ENCODE measurements around the gene KHDRBS2. TPM values are rescaled to one million over a fixed set of nuclear protein-coding genes. Genes with fewer than 3 reads are reported as not detected.

The KHDRBS2 gene
- total RNA-seq, 2 experiments from 2014 or later: not detected

DNA sequence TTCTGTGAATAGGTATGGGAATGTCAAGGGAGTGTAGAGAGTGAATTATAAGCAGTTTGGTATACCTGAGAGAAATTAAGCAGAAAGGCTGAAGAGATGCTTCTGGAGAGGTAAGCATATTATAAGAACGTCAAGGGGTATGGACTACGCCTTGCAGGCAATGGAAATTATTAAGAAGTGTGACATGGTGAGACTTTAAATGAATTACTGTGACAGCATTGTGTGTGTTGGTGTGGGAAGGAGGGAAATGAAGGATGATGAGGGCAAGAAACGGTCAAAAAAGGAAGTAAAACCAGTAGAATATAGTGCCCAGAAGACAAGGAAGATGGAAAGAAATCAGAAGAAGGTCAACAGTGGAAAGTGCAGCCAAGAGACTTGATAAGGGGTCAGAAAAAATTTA is 5.9 kb downstream of the KHDRBS2 start:
- no peak overlapping the region for H3K27ac Mint-ChIP-seq
- no peaks in the 10 kb centered on the region for H3K36me3 Mint-ChIP-seq (ENCODE audit: low read depth)
- no peaks in the 10 kb centered on the region for H3K9me3 Mint-ChIP-seq
- no peaks in the 10 kb centered on the region for H3K27me3 ChIP-seq (ENCODE audit: control insufficient read depth in 1 of 2, insufficient read depth in 2 of 2, low read length in 2 of 2)
- intact Hi-C loops (cut with DNase I, micrococcal nuclease): no loop called here
- DNase-seq: no peak
- TF ChIP-seq, protein P1, sequence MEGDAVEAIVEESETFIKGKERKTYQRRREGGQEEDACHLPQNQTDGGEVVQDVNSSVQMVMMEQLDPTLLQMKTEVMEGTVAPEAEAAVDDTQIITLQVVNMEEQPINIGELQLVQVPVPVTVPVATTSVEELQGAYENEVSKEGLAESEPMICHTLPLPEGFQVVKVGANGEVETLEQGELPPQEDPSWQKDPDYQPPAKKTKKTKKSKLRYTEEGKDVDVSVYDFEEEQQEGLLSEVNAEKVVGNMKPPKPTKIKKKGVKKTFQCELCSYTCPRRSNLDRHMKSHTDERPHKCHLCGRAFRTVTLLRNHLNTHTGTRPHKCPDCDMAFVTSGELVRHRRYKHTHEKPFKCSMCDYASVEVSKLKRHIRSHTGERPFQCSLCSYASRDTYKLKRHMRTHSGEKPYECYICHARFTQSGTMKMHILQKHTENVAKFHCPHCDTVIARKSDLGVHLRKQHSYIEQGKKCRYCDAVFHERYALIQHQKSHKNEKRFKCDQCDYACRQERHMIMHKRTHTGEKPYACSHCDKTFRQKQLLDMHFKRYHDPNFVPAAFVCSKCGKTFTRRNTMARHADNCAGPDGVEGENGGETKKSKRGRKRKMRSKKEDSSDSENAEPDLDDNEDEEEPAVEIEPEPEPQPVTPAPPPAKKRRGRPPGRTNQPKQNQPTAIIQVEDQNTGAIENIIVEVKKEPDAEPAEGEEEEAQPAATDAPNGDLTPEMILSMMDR (IDR thresholded peaks at IDR 0.05): no peak
- H3K27me3 Mint-ChIP-seq: peaks cover 6% of the 10 kb centered on the region
- POLR2A ChIA-PET: no interaction called here
- no peaks in the 10 kb centered on the region for H3K36me3 ChIP-seq (ENCODE audit: insufficient read depth, low read length)
- no peaks in the 10 kb centered on the region for H3K4me1 Mint-ChIP-seq (ENCODE audit: low read depth)
- no peak overlapping the region for H3K4me3 ChIP-seq (ENCODE audit: low read length)
- no peak overlapping the region for H3K27ac ChIP-seq (ENCODE audit: low read depth in 1 of 2, low read length in 2 of 2)
- H3K4me3 Mint-ChIP-seq: no peak overlapping the region
- ATAC-seq (ENCODE audit: poor library complexity): no peak
- no peaks in the 10 kb centered on the region for H3K4me1 ChIP-seq (ENCODE audit: insufficient read depth, low read length)
- CTCF ChIA-PET: no interaction called here
- H3K9me3 ChIP-seq (ENCODE audit: control insufficient read depth in 1 of 2, insufficient read depth in 1 of 2, low read length in 2 of 2): no peaks in the 10 kb centered on the region

DNA sequence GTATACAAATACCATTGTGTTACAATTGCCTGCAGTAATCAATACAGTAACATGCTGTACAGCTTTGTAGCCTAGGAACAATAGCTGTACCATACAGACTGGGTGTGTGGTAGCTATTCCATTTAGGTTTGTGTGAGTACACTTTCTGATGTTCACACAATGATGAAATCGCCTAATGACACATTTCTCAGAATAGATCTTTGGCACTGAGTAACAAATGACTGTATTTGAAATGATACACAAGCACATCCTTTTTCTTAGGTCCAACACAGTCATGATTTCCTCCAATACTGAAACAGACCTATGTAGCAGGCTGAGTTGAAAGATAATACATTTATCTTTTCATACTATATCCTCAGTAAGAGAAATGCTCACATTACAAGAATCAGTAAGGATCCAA is 13.9 kb downstream of the KHDRBS2 start:
- Histone ChIP-seq H3K9me3 (ENCODE audit: control insufficient read depth in 1 of 2, insufficient read depth in 1 of 2, low read length in 2 of 2) (peaks cover 0 to 6% of the 10 kb centered on the region in 2 experiments), H3K4me1 (ENCODE audit: insufficient read depth, low read length) (no peaks in the 10 kb centered on the region), H3K27me3 (ENCODE audit: control insufficient read depth in 1 of 2, insufficient read depth in 2 of 2, low read length in 2 of 2) (no peaks in the 10 kb centered on the region), H3K4me3 (ENCODE audit: low read length) (no peak overlapping the region), H3K27ac (ENCODE audit: low read depth in 1 of 2, low read length in 2 of 2) (no peak overlapping the region), H3K36me3 (ENCODE audit: insufficient read depth, low read length) (no peaks in the 10 kb centered on the region)
- Mint-ChIP-seq H3K9me3 (no peaks in the 10 kb centered on the region), H3K27me3 (no peaks in the 10 kb centered on the region), H3K4me3 (no peak overlapping the region), H3K36me3 (ENCODE audit: low read depth) (no peaks in the 10 kb centered on the region), H3K4me1 (ENCODE audit: low read depth) (no peaks in the 10 kb centered on the region), H3K27ac (no peak overlapping the region)
- DNase-seq: no peak
- intact Hi-C loops (cut with DNase I, micrococcal nuclease): no loop called here
- POLR2A ChIA-PET: no interaction called here
- no peak for ATAC-seq (ENCODE audit: poor library complexity)
- TF ChIP-seq, protein P1 (IDR thresholded peaks at IDR 0.05): no peak
- CTCF ChIA-PET: no interaction called here

DNA sequence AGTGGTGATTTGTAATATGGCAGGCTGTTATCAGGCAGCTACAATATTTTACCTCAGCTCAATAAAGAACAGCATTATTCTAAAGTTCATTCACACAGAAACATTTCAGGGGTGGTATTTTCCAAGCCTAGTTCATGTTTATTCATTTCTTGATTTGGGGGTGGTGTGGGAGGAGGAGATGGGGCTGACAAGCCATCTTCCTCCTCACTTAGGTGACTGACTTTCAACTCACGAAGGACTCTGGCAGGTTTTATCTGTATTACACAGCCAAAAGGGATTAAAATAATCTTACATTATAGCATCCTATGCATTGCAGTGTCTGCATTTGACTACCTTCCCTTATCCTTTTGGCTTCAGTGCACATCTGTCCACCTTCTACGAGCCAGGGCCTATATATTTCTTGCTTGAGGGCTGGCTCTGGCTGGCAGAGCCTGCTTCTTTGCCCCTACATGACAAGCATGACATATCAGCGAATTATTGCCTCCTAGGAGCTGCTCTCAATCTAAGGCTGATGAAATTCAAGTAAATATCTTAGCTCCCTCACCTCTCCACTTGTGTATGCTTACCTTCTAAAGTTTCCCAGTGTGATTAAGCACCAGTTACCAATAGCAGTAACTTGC is 20.0 kb downstream of the KHDRBS2 start:
- H3K4me1 Mint-ChIP-seq (ENCODE audit: low read depth): no peaks in the 10 kb centered on the region
- no peaks in the 10 kb centered on the region for H3K27me3 Mint-ChIP-seq
- POLR2A ChIA-PET: no interaction called here

More for the DNA sequence above, 20.0 kb downstream of the KHDRBS2 start:
- Histone ChIP-seq H3K27me3 (ENCODE audit: control insufficient read depth in 1 of 2, insufficient read depth in 2 of 2, low read length in 2 of 2) (no peaks in the 10 kb centered on the region), H3K4me1 (ENCODE audit: insufficient read depth, low read length) (no peaks in the 10 kb centered on the region), H3K36me3 (ENCODE audit: insufficient read depth, low read length) (no peaks in the 10 kb centered on the region), H3K4me3 (ENCODE audit: low read length) (no peak overlapping the region), H3K27ac (ENCODE audit: low read depth in 1 of 2, low read length in 2 of 2) (no peak overlapping the region), H3K9me3 (ENCODE audit: control insufficient read depth in 1 of 2, insufficient read depth in 1 of 2, low read length in 2 of 2) (no peaks in the 10 kb centered on the region)
- TF ChIP-seq, protein P1 (IDR thresholded peaks at IDR 0.05): no peak
- H3K27ac Mint-ChIP-seq: no peak overlapping the region
- DNase-seq (no peak), ATAC-seq (ENCODE audit: poor library complexity) (no peak)
- no peak overlapping the region for H3K4me3 Mint-ChIP-seq
- H3K36me3 Mint-ChIP-seq (ENCODE audit: low read depth): no peaks in the 10 kb centered on the region
- CTCF ChIA-PET: interaction anchor here (0.6 kb wide), 1 partner anchor 1734 kb away, joined by 3 read pairs; no protein-coding TSS in a partner anchor
- H3K9me3 Mint-ChIP-seq: no peaks in the 10 kb centered on the region
- intact Hi-C loops (cut with DNase I, micrococcal nuclease): no loop called here
